GM12878 (cell line): ENCODE measurements around the gene CCDC71.

Source experiments
- CBX3 ChIP-seq: fragments of 200-600 bp; sonication (generic); IDR thresholded peaks from 2 replicates; pipeline ENCODE4 v1.6.1; 2016; ENCODE audit warnings: low read depth, borderline replicate concordance
- HDAC6 ChIP-seq: fragments of 200-600 bp; sonication (generic); IDR thresholded peaks from one replicate; pipeline ENCODE4 v1.8.0; 2017; ENCODE audit warnings: antibody characterized with exemption; ENCODE audit not compliant: unreplicated experiment
- JUNB ChIP-seq: IDR thresholded peaks from 2 replicates; pipeline ENCODE4 v1.6.1; 2016; ENCODE audit warnings: antibody characterized with exemption, mild to moderate bottlenecking
- MEF2A ChIP-seq: IDR thresholded peaks from 2 replicates; pipeline ENCODE4 v1.6.1; 2011; ENCODE audit warnings: low read depth, mild to moderate bottlenecking, low read length, moderate library complexity; ENCODE audit not compliant: insufficient read depth
- POLR2A ChIP-seq: IDR thresholded peaks from 2 replicates; pipeline ENCODE4 v1.6.1; 2011; ENCODE audit warnings: low read depth, mild to moderate bottlenecking, low read length
- SREBF1 ChIP-seq: IDR thresholded peaks from 2 replicates; pipeline ENCODE4 v1.6.1; 2012; ENCODE audit warnings: mild to moderate bottlenecking, low read length
- TF ChIP-seq, protein P1 (sequence below), 3 experiments: IDR thresholded peaks in 2 of 3; conservative IDR thresholded peaks in 1 of 3; 2 replicates each; pipeline ENCODE4 v1.5.1; 2011; ENCODE audit warnings: low read depth in 3 of 3, low read length in 3 of 3, mild to moderate bottlenecking in 3 of 3, control low read depth in 2 of 3, moderate library complexity in 2 of 3, inconsistent platforms in 1 of 3, mixed read lengths in 1 of 3; ENCODE audit not compliant: control insufficient read depth in 2 of 3, insufficient read depth in 1 of 3; ENCODE audit errors: extremely low read depth in 1 of 3

DNA sequence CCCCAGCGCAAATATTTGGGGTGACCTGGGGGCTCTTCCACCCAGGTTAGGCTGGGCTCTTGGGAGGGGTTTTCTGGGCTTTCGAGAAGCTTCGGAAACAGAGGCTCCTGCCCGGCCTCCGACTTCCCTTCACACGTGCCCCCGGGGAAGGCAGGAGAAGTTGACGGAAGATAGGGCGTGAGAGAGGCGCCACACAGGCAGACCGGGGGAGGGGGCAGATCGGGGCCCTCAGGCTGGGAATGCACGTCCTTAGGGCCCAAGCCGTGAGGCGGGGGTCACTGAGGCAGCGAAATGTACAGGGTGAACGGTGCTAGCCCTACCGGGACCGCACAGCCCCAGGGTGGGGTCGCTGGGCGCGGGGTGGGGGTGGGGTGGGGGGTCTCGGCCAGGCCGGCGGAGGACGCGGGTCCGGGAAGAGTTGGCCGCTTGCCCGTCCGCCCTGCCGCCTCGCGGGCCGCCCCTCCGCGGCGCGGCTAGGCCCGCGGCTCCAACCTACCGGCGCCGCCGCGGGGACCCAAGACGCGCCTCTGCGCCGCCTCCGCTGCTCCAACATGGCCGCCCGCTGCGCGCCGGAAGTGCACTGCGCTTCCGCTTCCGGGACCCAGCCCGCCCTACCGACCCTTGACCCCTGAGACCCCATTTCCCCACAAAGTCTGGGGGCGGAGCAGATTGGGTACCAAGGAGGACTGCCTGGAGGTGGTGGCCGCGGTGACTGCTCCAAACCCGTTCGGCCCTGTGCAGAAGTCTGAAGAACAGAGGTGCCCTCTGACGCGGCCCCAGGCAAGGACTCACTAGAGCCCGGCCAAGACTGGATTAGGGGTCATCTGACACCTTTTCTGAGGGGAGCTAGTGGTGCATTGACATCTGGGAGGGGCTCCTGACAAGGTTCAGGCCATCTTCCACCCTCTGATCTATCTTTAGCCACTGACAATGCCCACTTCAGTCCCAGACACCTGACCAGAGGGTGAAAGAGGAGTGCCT is at the start of gene CCDC71:
- no peak for TF ChIP-seq MEF2A
- peak; percentile 66; the same call in 1 of the 2 replicates for TF ChIP-seq SREBF1
- TF ChIP-seq HDAC6, result no peak
- no peak for TF ChIP-seq JUNB
- TF ChIP-seq CBX3, result no peak
- TF ChIP-seq POLR2A, result peak; percentile 89
- TF ChIP-seq, protein P1, sequence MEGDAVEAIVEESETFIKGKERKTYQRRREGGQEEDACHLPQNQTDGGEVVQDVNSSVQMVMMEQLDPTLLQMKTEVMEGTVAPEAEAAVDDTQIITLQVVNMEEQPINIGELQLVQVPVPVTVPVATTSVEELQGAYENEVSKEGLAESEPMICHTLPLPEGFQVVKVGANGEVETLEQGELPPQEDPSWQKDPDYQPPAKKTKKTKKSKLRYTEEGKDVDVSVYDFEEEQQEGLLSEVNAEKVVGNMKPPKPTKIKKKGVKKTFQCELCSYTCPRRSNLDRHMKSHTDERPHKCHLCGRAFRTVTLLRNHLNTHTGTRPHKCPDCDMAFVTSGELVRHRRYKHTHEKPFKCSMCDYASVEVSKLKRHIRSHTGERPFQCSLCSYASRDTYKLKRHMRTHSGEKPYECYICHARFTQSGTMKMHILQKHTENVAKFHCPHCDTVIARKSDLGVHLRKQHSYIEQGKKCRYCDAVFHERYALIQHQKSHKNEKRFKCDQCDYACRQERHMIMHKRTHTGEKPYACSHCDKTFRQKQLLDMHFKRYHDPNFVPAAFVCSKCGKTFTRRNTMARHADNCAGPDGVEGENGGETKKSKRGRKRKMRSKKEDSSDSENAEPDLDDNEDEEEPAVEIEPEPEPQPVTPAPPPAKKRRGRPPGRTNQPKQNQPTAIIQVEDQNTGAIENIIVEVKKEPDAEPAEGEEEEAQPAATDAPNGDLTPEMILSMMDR (IDR thresholded peaks at IDR 0.05 in 2 of 3, conservative IDR thresholded peaks at IDR 0.05 in 1 of 3; ENCODE audit: control insufficient read depth in 2 of 3, extremely low read depth in 1 of 3, insufficient read depth in 1 of 3, low read depth in 3 of 3, low read length in 3 of 3), result no peak
